ENCODE results near the gene CD247.
A peak's percentile ranks its signal among the peaks of the same experiment; 100 is the strongest.

Gene CD247

DNA sequence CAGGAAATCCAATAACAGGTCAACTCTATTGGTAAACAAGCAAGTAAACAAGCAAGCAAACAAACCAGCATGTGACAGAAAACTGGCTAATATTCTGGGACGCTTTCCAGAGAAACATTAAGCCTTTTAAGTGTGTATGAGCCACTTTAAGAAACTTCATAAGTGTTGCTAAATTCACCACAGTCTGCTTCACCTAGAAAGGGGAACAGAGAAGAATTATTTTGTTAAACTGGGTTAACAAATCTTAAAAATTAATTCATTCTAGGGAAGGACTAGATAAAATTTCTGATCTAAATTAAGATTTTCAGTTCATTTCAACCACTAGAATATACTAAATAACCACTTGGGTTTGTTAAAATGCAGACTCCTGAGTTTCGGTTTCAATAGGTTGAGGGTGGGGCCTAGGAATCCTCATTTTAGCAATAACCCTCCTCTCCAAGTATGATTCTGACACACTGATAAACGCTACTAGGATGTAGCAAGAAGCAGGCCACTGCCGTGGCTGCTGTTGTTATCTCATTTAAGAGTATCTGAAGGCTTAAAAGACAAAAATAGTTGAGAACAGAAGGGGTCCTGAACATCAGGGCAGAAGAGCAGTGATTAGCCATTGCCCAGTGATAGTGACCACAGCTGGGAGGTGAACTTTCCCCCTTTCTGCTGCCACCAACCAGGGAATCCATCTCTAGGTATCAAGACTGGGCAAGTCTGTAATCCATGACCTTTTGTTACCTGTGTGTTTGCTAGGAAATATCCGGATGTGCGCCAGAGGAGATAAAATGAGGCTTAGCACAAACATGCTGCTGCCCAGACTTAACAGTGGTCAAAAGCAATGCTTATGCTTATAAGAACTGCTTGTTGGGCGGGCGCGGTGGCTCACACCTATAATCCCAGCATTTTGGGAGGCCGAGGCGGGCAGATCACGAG lies 24.0 kb upstream of the CD247 start:
- no peak for DNase-seq (ENCODE audit: low read depth, low spot score)
- Histone ChIP-seq H3K27me3 (ENCODE audit: control insufficient read depth, insufficient read depth, low read length) (no peaks in the 10 kb centered on the region), H3K4me3 (ENCODE audit: low read length) (no peak overlapping the region), H3K4me1 (ENCODE audit: control insufficient read depth, insufficient read depth, low read length) (no peaks in the 10 kb centered on the region), H3K27ac (ENCODE audit: low read length) (no peak overlapping the region), H3K36me3 (ENCODE audit: control insufficient read depth, insufficient read depth, low read length) (no peaks in the 10 kb centered on the region), H3K9me3 (ENCODE audit: control insufficient read depth, insufficient read depth, low read length) (no peaks in the 10 kb centered on the region)
- no CpG with 5 or more reads among the region's 12 CpGs for WGBS (ENCODE audit: insufficient coverage, insufficient read length)

DNA sequence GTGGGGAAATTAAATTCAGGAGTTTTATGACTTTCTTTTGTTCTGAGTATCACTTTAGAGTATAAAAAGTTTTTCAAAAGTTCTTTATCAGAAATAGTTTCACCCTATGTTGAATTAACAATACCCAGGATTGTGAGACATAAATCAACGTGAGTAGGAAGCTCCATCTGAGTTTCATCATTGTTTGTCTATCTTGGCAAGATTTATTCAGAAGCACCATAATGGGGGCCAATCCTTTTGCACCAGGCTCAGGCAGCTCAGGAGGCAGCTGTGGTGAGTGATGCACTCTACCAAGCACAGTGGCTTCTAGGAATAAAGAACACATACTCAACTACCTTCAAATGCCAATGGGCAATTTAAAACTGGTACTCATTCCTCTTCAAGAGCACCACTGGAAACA lies 23.3 kb upstream of the CD247 start:
- Histone ChIP-seq H3K4me1 (ENCODE audit: control insufficient read depth, insufficient read depth, low read length) (no peaks in the 10 kb centered on the region), H3K9me3 (ENCODE audit: control insufficient read depth, insufficient read depth, low read length) (no peaks in the 10 kb centered on the region), H3K27me3 (ENCODE audit: control insufficient read depth, insufficient read depth, low read length) (no peaks in the 10 kb centered on the region), H3K36me3 (ENCODE audit: control insufficient read depth, insufficient read depth, low read length) (no peaks in the 10 kb centered on the region), H3K4me3 (ENCODE audit: low read length) (no peak overlapping the region), H3K27ac (ENCODE audit: low read length) (no peak overlapping the region)
- no CpG with 5 or more reads among the region's 1 CpG for WGBS (ENCODE audit: insufficient coverage, insufficient read length)
- no peak for DNase-seq (ENCODE audit: low read depth, low spot score)

DNA sequence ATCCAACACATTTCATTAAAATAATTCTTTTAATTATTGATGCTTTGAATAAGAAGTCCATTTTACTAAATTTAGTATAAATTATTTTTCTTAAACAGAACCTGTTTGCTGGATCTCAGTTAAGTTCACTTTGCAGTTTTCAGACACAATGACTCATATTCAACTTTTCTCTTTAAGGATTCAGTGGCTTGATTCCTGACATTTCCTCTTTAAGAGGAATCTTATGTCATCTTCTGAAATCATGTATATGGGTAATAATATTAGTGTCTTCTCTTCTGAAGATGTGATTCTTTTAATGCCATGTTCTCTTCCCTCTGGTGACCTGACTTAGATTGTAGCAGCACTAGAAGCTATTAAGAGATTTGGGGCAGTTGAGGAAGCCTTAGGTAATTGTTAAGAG lies 22.7 kb upstream of the CD247 start:
- Histone ChIP-seq H3K9me3 (ENCODE audit: control insufficient read depth, insufficient read depth, low read length) (no peaks in the 10 kb centered on the region), H3K27me3 (ENCODE audit: control insufficient read depth, insufficient read depth, low read length) (no peaks in the 10 kb centered on the region), H3K4me3 (ENCODE audit: low read length) (no peak overlapping the region), H3K27ac (ENCODE audit: low read length) (no peak overlapping the region), H3K36me3 (ENCODE audit: control insufficient read depth, insufficient read depth, low read length) (no peaks in the 10 kb centered on the region), H3K4me1 (ENCODE audit: control insufficient read depth, insufficient read depth, low read length) (no peaks in the 10 kb centered on the region)
- no peak for DNase-seq (ENCODE audit: low read depth, low spot score)

DNA sequence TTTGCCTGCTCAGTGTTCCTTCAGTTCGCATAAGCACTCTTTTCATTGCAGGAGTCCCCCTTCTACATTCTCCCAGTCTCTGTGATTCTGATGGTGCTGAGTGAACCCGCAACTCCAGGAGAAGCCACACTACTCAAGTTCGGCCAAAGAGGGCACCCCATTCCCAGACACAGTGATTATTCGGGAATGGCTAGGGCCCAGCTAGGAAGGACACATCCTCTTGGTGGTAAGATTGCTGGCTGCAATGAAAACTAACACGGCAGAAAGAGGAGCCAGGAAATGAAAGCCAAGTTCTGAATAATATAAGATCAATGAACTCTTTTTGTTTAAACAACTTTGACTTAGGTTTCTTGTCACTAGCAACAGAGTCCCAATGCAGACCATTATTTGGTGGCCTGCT lies 20.3 kb upstream of the CD247 start:
- Histone ChIP-seq H3K4me3 (ENCODE audit: low read length) (no peak overlapping the region), H3K4me1 (ENCODE audit: control insufficient read depth, insufficient read depth, low read length) (no peaks in the 10 kb centered on the region), H3K27ac (ENCODE audit: low read length) (no peak overlapping the region), H3K36me3 (ENCODE audit: control insufficient read depth, insufficient read depth, low read length) (no peaks in the 10 kb centered on the region), H3K9me3 (ENCODE audit: control insufficient read depth, insufficient read depth, low read length) (no peaks in the 10 kb centered on the region), H3K27me3 (ENCODE audit: control insufficient read depth, insufficient read depth, low read length) (no peaks in the 10 kb centered on the region)
- DNase-seq (ENCODE audit: low read depth, low spot score) = peak; percentile 58
- WGBS (ENCODE audit: insufficient coverage, insufficient read length) = no CpG with 5 or more reads among the region's 5 CpGs

DNA sequence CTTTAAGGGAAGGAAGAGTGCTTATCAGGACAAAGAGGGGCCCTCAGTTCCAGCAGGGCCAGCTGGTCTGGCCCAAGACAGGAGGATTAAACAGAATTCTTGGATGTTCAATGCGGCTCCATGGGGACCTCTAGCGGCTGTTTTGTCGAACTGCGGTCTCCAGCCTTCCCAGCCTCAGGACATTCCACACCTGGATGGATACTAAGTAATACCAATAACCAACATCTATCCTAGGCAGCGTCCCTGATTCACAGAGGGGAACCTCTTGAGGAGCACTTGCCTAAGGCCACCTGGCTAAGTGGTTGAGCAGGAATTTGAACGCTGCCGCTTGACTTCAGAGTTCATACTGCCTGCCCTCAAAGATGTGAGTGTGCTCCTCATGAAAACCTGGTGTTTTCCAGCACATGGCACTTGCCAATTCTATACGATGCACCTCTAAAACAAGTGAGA lies 15.5 kb upstream of the CD247 start:
- Histone ChIP-seq H3K27me3 (ENCODE audit: control insufficient read depth, insufficient read depth, low read length) (no peaks in the 10 kb centered on the region), H3K36me3 (ENCODE audit: control insufficient read depth, insufficient read depth, low read length) (no peaks in the 10 kb centered on the region), H3K9me3 (ENCODE audit: control insufficient read depth, insufficient read depth, low read length) (no peaks in the 10 kb centered on the region), H3K4me1 (ENCODE audit: control insufficient read depth, insufficient read depth, low read length) (no peaks in the 10 kb centered on the region), H3K4me3 (ENCODE audit: low read length) (no peak overlapping the region), H3K27ac (ENCODE audit: low read length) (no peak overlapping the region)
- DNase-seq (ENCODE audit: low read depth, low spot score) = peak; percentile 54
- no CpG with 5 or more reads among the region's 8 CpGs for WGBS (ENCODE audit: insufficient coverage, insufficient read length)

DNA sequence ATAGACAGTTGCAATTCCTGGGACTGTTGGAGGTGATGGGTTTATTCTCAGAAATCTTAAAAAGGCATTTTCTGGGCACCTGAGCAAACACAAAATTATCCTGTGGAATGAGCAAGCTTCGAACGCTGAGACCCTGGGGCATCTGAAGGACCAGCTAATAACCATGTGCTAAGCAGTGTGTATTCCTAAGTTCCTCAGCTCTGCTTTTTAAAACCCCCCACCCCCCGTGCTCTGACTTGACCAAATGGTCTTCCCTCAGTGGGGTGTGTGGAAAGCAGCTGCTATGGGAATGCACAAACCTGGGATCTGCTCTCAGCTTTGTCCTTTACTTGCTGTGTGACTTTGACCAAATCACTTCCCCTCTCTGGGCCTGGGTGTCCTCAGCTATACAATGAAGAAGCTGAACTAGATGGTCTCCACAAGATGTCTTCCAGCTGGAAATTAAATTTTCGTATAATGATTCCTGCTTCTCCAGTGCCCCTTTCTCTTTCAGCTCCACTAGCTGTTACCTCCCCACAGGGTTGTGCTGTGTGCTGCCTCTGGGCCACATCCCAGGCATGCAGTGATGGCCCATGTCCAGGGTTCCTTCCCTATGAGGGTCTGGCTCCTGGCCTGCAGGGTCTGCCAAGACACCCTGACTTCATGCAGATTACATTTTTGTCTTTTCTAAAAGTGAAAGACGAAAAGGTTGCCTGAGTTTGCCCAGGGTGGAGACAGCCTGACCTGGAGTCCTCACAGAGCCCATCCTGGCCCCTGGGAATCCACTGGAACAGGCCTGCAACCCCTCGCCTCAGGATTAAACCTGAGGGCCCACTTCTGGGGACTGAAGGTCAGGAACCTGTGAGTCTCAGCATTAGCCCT lies 14.9 kb upstream of the CD247 start:
- no peaks in the 10 kb centered on the region for H3K4me1 ChIP-seq (ENCODE audit: control insufficient read depth, insufficient read depth, low read length)
- H3K4me3 ChIP-seq (ENCODE audit: low read length) = no peak overlapping the region
- no CpG with 5 or more reads among the region's 6 CpGs for WGBS (ENCODE audit: insufficient coverage, insufficient read length)
- DNase-seq (ENCODE audit: low read depth, low spot score) = no peak
- H3K27me3 ChIP-seq (ENCODE audit: control insufficient read depth, insufficient read depth, low read length) = no peaks in the 10 kb centered on the region
- no peaks in the 10 kb centered on the region for H3K9me3 ChIP-seq (ENCODE audit: control insufficient read depth, insufficient read depth, low read length)
- H3K27ac ChIP-seq (ENCODE audit: low read length) = no peak overlapping the region
- no peaks in the 10 kb centered on the region for H3K36me3 ChIP-seq (ENCODE audit: control insufficient read depth, insufficient read depth, low read length)

DNA sequence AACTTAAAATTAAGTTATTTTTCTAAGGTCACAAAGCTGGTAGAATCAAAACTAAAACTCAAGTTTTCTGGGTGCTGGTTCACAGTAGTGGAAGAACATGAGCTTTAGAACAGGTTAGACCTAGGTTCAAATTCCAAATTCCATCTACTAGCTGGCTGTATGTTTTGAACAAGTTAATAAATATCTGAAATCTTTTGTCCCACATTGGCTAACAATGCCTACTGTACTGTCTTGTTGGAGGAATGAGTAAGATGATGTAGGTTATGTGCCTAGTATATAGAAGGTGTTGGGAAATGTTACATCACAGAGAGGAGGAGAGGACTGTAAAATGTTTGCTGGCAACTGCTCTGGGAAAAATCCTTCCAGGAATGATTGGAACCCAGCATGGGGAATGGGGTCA lies 14.0 kb upstream of the CD247 start:
- Histone ChIP-seq H3K27me3 (ENCODE audit: control insufficient read depth, insufficient read depth, low read length) (no peaks in the 10 kb centered on the region), H3K9me3 (ENCODE audit: control insufficient read depth, insufficient read depth, low read length) (no peaks in the 10 kb centered on the region), H3K36me3 (ENCODE audit: control insufficient read depth, insufficient read depth, low read length) (no peaks in the 10 kb centered on the region), H3K4me1 (ENCODE audit: control insufficient read depth, insufficient read depth, low read length) (no peaks in the 10 kb centered on the region), H3K27ac (ENCODE audit: low read length) (no peak overlapping the region), H3K4me3 (ENCODE audit: low read length) (no peak overlapping the region)
- no peak for DNase-seq (ENCODE audit: low read depth, low spot score)

DNA sequence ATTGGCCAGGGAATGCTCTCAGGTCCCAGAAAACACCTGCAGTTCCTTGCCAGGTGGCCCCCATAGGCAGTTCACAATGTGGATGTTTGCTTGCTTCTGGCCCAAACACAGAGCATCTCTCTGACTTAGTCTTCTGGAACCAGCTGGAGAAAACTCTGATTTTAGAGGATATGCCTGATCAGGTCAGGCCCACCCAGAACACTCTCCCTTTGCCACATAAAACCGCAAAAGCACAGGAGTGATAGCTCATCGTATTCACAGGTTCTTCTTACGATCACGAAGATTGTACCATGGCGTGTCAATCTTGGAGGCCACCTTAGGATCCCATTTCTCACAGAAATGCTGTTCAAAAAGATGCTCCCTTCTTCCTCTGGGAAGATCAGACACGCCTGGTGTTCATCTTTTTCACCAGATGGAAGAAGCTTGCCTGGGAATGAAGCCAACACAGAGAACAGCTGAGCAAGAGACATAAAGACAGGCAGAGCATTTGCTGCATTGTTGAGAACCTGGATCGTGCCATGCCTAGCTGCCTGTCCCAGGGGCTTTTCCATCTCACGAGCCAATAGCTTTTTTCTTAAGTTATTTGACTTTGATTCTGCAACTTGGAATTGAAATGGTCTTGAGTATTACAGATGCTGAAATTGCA lies 11.6 kb upstream of the CD247 start:
- Histone ChIP-seq H3K36me3 (ENCODE audit: control insufficient read depth, insufficient read depth, low read length) (no peaks in the 10 kb centered on the region), H3K4me1 (ENCODE audit: control insufficient read depth, insufficient read depth, low read length) (no peaks in the 10 kb centered on the region), H3K27ac (ENCODE audit: low read length) (no peak overlapping the region), H3K4me3 (ENCODE audit: low read length) (no peak overlapping the region), H3K27me3 (ENCODE audit: control insufficient read depth, insufficient read depth, low read length) (no peaks in the 10 kb centered on the region), H3K9me3 (ENCODE audit: control insufficient read depth, insufficient read depth, low read length) (no peaks in the 10 kb centered on the region)
- no CpG with 5 or more reads among the region's 8 CpGs for WGBS (ENCODE audit: insufficient coverage, insufficient read length)
- DNase-seq (ENCODE audit: low read depth, low spot score) = no peak

DNA sequence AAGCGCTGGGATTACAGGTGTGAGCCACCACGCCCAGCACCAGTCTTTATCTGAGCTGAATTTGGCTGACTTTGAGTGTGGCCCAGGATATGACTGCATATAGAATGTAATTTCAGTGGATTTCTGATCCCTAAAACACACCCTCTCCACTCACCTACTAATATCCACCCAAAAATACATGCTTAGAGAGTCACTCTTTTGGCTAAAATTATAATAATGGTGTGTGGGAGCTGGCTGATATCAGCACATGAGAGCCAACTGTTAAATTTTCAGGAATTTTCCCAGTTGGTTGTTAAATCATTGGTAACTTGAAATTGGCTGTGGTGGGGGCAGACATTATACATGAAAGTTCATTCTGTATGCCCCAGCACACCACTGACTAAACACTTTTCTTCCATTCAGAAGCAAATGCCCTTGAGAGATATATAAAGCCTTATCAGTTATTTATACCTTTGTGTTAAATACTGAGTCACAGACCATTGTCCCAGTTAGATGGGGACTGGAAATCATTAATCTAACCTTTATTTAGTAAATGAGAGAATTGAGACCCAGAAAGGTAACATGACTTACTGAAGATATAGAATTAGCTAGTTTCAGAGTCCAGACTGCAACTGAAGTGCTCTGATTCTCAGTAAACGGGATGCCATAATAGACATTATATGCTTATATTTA lies 9.9 kb upstream of the CD247 start:
- Histone ChIP-seq H3K4me3 (ENCODE audit: low read length) (no peak overlapping the region), H3K27ac (ENCODE audit: low read length) (no peak overlapping the region), H3K36me3 (ENCODE audit: control insufficient read depth, insufficient read depth, low read length) (no peaks in the 10 kb centered on the region), H3K9me3 (ENCODE audit: control insufficient read depth, insufficient read depth, low read length) (no peaks in the 10 kb centered on the region), H3K27me3 (ENCODE audit: control insufficient read depth, insufficient read depth, low read length) (no peaks in the 10 kb centered on the region), H3K4me1 (ENCODE audit: control insufficient read depth, insufficient read depth, low read length) (no peaks in the 10 kb centered on the region)
- WGBS (ENCODE audit: insufficient coverage, insufficient read length) = no CpG with 5 or more reads among the region's 3 CpGs
- DNase-seq (ENCODE audit: low read depth, low spot score) = no peak
